HepG2 (cell line): ENCODE data around the gene CAD. TPM values are rescaled to one million over a fixed set of nuclear protein-coding genes. Genes with fewer than 3 reads are reported as not detected.

Experiments used
- ARHGAP35 ChIP-seq: sonication (generic); formaldehyde crosslinking; IDR thresholded peaks from 2 replicates; pipeline ENCODE4 v1.9.0; 2022; ENCODE audit warnings: mild to moderate bottlenecking, inconsistent platforms, moderate library complexity, missing genetic modification reagents, borderline replicate concordance
- HNRNPH1 ChIP-seq: fragments of 200-400 bp; formaldehyde crosslinking; optimal IDR thresholded peaks from 2 replicates; pipeline ENCODE3; 2017; ENCODE audit warnings: mild to moderate bottlenecking, low read depth, low read length
- KAT8 ChIP-seq: IDR thresholded peaks from 2 replicates; pipeline ENCODE4 v1.6.1; 2016; ENCODE audit warnings: missing genetic modification reagents, missing compliant biosample characterization
- MEIS1 ChIP-seq: sonication (generic); formaldehyde crosslinking; IDR thresholded peaks from 2 replicates; pipeline ENCODE4 v1.9.0; 2021; ENCODE audit warnings: mild to moderate bottlenecking, missing genetic modification reagents, moderate library complexity, borderline replicate concordance
- NFE2L2 ChIP-seq: fragments of 150-350 bp; IDR thresholded peaks from 2 replicates; pipeline ENCODE4 v1.6.1; 2014; ENCODE audit warnings: low read length
- NKX3-1 ChIP-seq: sonication (generic); formaldehyde crosslinking; IDR thresholded peaks from 2 replicates; pipeline ENCODE4 v1.5.0; 2020; ENCODE audit warnings: missing genetic modification reagents
- NONO ChIP-seq, 2 experiments: fragments of 450-650 bp in 1 of 2; sonication (generic) in 1 of 2; formaldehyde crosslinking in 1 of 2; IDR thresholded peaks in 1 of 2; conservative IDR thresholded peaks in 1 of 2; 2 replicates each; pipeline versions ENCODE4 v1.6.1 to v1.8.0; 2017 to 2022; ENCODE audit warnings: mild to moderate bottlenecking in 1 of 2, missing genetic modification reagents in 1 of 2, moderate library complexity in 1 of 2
- RORA ChIP-seq: sonication (generic); formaldehyde crosslinking; IDR thresholded peaks from 2 replicates; pipeline ENCODE4 v1.5.0; 2020; ENCODE audit warnings: mild to moderate bottlenecking, missing genetic modification reagents, moderate library complexity
- ZNF292 ChIP-seq: sonication (generic); formaldehyde crosslinking; IDR thresholded peaks from 2 replicates; pipeline ENCODE4 v1.8.1; 2022; ENCODE audit warnings: mild to moderate bottlenecking, low read depth, missing genetic modification reagents, borderline replicate concordance
- ZNF562 ChIP-seq: sonication (generic); formaldehyde crosslinking; IDR thresholded peaks from 2 replicates; pipeline ENCODE4 v1.8.0; 2022; ENCODE audit warnings: missing genetic modification reagents, borderline replicate concordance
- ZNF639 ChIP-seq: conservative IDR thresholded peaks from 2 replicates; pipeline ENCODE4 v1.6.1; 2018; ENCODE audit warnings: missing genetic modification reagents
- polyA plus RNA-seq, 8 experiments: library from polyadenylated mRNA; depleted of rRNA in 3 of 8; stranded (reverse) in 7 of 8; unstranded in 1 of 8; fragments of >200 nt; fragmentation: Illumina TruSeq in 4 of 8; extraction: Trizol in 4 of 8; gene quantifications; 2 replicates each; pipeline versions ENCODE4 v1.2.1 to v1.2.3, GENCODE V29; 2011 to 2016; ENCODE audit warnings: low read depth in 4 of 8, missing spikeins in 1 of 8, mixed read lengths in 1 of 8; ENCODE audit not compliant: insufficient read depth in 1 of 8
- total RNA-seq, 5 experiments: library from RNA; depleted of rRNA; stranded (reverse); fragments of >200 nt; fragmentation: Illumina TruSeq; extraction: Trizol; gene quantifications; 2 replicates each; pipeline ENCODE4 v1.2.3, GENCODE V29; 2016; ENCODE audit warnings: low read depth in 1 of 5
- TF ChIP-seq, protein P1 (sequence below): sonication (generic); formaldehyde crosslinking; IDR thresholded peaks from 2 replicates; pipeline ENCODE4 v1.4.0; 2020; ENCODE audit warnings: missing genetic modification reagents
- TF ChIP-seq, protein P2 (sequence below): sonication (generic); formaldehyde crosslinking; IDR thresholded peaks from 2 replicates; pipeline ENCODE4 v1.4.0; 2020; ENCODE audit warnings: missing genetic modification reagents
- TF ChIP-seq, protein P3 (sequence below): sonication (generic); formaldehyde crosslinking; IDR thresholded peaks from 2 replicates; pipeline ENCODE4 v1.4.0; 2020; ENCODE audit warnings: low read depth, missing genetic modification reagents

Gene CAD
- total and polyA plus RNA-seq, 2 of the 13 experiments (the other 11 are each of a cell fraction or from before 2014, with no cell fraction given): 21.7 to 37.0 TPM

- TF ChIP-seq, protein P1, sequence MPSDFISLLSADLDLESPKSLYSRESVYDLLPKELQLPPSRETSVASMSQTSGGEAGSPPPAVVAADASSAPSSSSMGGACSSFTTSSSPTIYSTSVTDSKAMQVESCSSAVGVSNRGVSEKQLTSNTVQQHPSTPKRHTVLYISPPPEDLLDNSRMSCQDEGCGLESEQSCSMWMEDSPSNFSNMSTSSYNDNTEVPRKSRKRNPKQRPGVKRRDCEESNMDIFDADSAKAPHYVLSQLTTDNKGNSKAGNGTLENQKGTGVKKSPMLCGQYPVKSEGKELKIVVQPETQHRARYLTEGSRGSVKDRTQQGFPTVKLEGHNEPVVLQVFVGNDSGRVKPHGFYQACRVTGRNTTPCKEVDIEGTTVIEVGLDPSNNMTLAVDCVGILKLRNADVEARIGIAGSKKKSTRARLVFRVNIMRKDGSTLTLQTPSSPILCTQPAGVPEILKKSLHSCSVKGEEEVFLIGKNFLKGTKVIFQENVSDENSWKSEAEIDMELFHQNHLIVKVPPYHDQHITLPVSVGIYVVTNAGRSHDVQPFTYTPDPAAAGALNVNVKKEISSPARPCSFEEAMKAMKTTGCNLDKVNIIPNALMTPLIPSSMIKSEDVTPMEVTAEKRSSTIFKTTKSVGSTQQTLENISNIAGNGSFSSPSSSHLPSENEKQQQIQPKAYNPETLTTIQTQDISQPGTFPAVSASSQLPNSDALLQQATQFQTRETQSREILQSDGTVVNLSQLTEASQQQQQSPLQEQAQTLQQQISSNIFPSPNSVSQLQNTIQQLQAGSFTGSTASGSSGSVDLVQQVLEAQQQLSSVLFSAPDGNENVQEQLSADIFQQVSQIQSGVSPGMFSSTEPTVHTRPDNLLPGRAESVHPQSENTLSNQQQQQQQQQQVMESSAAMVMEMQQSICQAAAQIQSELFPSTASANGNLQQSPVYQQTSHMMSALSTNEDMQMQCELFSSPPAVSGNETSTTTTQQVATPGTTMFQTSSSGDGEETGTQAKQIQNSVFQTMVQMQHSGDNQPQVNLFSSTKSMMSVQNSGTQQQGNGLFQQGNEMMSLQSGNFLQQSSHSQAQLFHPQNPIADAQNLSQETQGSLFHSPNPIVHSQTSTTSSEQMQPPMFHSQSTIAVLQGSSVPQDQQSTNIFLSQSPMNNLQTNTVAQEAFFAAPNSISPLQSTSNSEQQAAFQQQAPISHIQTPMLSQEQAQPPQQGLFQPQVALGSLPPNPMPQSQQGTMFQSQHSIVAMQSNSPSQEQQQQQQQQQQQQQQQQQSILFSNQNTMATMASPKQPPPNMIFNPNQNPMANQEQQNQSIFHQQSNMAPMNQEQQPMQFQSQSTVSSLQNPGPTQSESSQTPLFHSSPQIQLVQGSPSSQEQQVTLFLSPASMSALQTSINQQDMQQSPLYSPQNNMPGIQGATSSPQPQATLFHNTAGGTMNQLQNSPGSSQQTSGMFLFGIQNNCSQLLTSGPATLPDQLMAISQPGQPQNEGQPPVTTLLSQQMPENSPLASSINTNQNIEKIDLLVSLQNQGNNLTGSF: peak; percentile 68; the same call in 1 of the 2 replicates
- TF ChIP-seq ZNF562 (CRISPR knock-in tag): no peak
- TF ChIP-seq RORA (CRISPR knock-in tag): no peak
- no peak for TF ChIP-seq MEIS1 (CRISPR knock-in tag)
- TF ChIP-seq KAT8 (CRISPR knock-in tag): peak; percentile 48; the same call in 1 of the 2 replicates
- TF ChIP-seq, protein P2, sequence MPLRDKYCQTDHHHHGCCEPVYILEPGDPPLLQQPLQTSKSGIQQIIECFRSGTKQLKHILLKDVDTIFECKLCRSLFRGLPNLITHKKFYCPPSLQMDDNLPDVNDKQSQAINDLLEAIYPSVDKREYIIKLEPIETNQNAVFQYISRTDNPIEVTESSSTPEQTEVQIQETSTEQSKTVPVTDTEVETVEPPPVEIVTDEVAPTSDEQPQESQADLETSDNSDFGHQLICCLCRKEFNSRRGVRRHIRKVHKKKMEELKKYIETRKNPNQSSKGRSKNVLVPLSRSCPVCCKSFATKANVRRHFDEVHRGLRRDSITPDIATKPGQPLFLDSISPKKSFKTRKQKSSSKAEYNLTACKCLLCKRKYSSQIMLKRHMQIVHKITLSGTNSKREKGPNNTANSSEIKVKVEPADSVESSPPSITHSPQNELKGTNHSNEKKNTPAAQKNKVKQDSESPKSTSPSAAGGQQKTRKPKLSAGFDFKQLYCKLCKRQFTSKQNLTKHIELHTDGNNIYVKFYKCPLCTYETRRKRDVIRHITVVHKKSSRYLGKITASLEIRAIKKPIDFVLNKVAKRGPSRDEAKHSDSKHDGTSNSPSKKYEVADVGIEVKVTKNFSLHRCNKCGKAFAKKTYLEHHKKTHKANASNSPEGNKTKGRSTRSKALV (CRISPR knock-in tag): peak; percentile 40; the same call in 1 of the 2 replicates
- peak; percentile 40; the same call in 1 of the 2 replicates for TF ChIP-seq ZNF639
- TF ChIP-seq NONO (IDR thresholded peaks at IDR 0.05): no peak
- TF ChIP-seq NONO (CRISPR knock-in tag; conservative IDR thresholded peaks at IDR 0.05): no peak; the same call in 1 of the 2 replicates
- TF ChIP-seq, protein P3, sequence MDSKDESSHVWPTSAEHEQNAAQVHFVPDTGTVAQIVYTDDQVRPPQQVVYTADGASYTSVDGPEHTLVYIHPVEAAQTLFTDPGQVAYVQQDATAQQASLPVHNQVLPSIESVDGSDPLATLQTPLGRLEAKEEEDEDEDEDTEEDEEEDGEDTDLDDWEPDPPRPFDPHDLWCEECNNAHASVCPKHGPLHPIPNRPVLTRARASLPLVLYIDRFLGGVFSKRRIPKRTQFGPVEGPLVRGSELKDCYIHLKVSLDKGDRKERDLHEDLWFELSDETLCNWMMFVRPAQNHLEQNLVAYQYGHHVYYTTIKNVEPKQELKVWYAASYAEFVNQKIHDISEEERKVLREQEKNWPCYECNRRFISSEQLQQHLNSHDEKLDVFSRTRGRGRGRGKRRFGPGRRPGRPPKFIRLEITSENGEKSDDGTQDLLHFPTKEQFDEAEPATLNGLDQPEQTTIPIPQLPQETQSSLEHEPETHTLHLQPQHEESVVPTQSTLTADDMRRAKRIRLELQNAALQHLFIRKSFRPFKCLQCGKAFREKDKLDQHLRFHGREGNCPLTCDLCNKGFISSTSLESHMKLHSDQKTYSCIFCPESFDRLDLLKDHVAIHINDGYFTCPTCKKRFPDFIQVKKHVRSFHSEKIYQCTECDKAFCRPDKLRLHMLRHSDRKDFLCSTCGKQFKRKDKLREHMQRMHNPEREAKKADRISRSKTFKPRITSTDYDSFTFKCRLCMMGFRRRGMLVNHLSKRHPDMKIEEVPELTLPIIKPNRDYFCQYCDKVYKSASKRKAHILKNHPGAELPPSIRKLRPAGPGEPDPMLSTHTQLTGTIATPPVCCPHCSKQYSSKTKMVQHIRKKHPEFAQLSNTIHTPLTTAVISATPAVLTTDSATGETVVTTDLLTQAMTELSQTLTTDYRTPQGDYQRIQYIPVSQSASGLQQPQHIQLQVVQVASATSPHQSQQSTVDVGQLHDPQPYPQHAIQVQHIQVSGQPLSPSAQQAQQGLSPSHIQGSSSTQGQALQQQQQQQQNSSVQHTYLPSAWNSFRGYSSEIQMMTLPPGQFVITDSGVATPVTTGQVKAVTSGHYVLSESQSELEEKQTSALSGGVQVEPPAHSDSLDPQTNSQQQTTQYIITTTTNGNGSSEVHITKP (CRISPR knock-in tag): no peak
- TF ChIP-seq NKX3-1 (CRISPR knock-in tag): peak; percentile 61; the same call in 1 of the 2 replicates
- no peak for TF ChIP-seq HNRNPH1
- no peak for TF ChIP-seq NFE2L2
- no peak for TF ChIP-seq ZNF292 (CRISPR knock-in tag)
- 0 out of 2 replicates have a peak, but pooled peaks have one; percentile 12 for TF ChIP-seq ARHGAP35 (CRISPR knock-in tag)
Observed at GRCh38 chr2:27217173-27218121, at the start of gene CAD (continued).
